SK-N-SH treated with all-trans-retinoic acid at 6 μM for 48 hours (cell line): Measurements from ENCODE around the gene WASF2.
A peak's percentile ranks its signal among the peaks of the same experiment; 100 is the strongest.

Experiments
- ATAC-seq: fragments of 200-7000 bp; cut with Tn5 transposase; 3 replicates; pipeline ENCODE4 v1.9.1; 2020; ENCODE audit warnings: mild to moderate bottlenecking, moderate library complexity
- ARNTL ChIP-seq: fragments of 450-650 bp; formaldehyde crosslinking; IDR thresholded peaks from 2 replicates; pipeline ENCODE4 v1.5.0; 2020; ENCODE audit warnings: low read depth, mild to moderate bottlenecking, moderate library complexity, borderline replicate concordance
- BACH2 ChIP-seq: fragments of 250-450 bp; sonication (Bioruptor Pico); IDR thresholded peaks from 2 replicates; pipeline ENCODE4 v1.9.0; 2021; ENCODE audit warnings: mild to moderate bottlenecking, borderline replicate concordance
- CREB5 ChIP-seq: fragments of 250-450 bp; sonication (Bioruptor Pico); IDR thresholded peaks from 2 replicates; pipeline ENCODE4 v1.5.1; 2020; ENCODE audit warnings: low read depth, mild to moderate bottlenecking, moderate library complexity
- CSRNP3 ChIP-seq: fragments of 250-450 bp; sonication (Bioruptor Pico); IDR thresholded peaks from 2 replicates; pipeline ENCODE4 v1.5.1; 2021; ENCODE audit warnings: mild to moderate bottlenecking, moderate library complexity
- GLIS3 ChIP-seq: fragments of 250-450 bp; sonication (Bioruptor Pico); IDR thresholded peaks from 2 replicates; pipeline ENCODE4 v1.5.0; 2020; ENCODE audit warnings: mild to moderate bottlenecking, moderate library complexity
- ISL1 ChIP-seq: fragments of 250-450 bp; sonication (Bioruptor Pico); IDR thresholded peaks from 2 replicates; pipeline ENCODE4 v2.1.2; 2022; ENCODE audit warnings: mild to moderate bottlenecking, moderate library complexity
- PATZ1 ChIP-seq: fragments of 250-450 bp; sonication (Bioruptor Pico); IDR thresholded peaks from 2 replicates; pipeline ENCODE4 v1.8.0; 2020; ENCODE audit warnings: mild to moderate bottlenecking, moderate library complexity, borderline replicate concordance
- POU6F1 ChIP-seq: fragments of 250-450 bp; sonication (Bioruptor Pico); IDR thresholded peaks from 2 replicates; pipeline ENCODE4 v1.8.0; 2021; ENCODE audit warnings: low read depth, mild to moderate bottlenecking, moderate library complexity, borderline replicate concordance
- PPARA ChIP-seq: fragments of 250-450 bp; sonication (Bioruptor Pico); IDR thresholded peaks from 2 replicates; pipeline ENCODE4 v1.5.0; 2020; ENCODE audit warnings: mild to moderate bottlenecking, borderline replicate concordance
- RARB ChIP-seq: fragments of 250-450 bp; sonication (Bioruptor Pico); IDR thresholded peaks from 2 replicates; pipeline ENCODE4 v1.8.0; 2021; ENCODE audit warnings: mild to moderate bottlenecking, moderate library complexity
- SNAI2 ChIP-seq: fragments of 250-450 bp; sonication (Bioruptor Pico); IDR thresholded peaks from 2 replicates; pipeline ENCODE4 v1.5.0; 2020; ENCODE audit warnings: mild to moderate bottlenecking, moderate library complexity
- TCF4 ChIP-seq: fragments of 250-450 bp; sonication (Bioruptor Pico); IDR thresholded peaks from 2 replicates; pipeline ENCODE4 v1.8.0; 2021; ENCODE audit warnings: mild to moderate bottlenecking, moderate library complexity, borderline replicate concordance
- TOX ChIP-seq: fragments of 250-450 bp; sonication (Bioruptor Pico); IDR thresholded peaks from 2 replicates; pipeline ENCODE4 v1.8.0; 2021; ENCODE audit warnings: mild to moderate bottlenecking, moderate library complexity, borderline replicate concordance
- TSHZ2 ChIP-seq: fragments of 250-450 bp; sonication (Bioruptor Pico); IDR thresholded peaks from 2 replicates; pipeline ENCODE4 v1.5.0; 2020; ENCODE audit warnings: mild to moderate bottlenecking, moderate library complexity
- ZC3H10 ChIP-seq: fragments of 250-450 bp; sonication (Bioruptor Pico); IDR thresholded peaks from 2 replicates; pipeline ENCODE4 v1.5.1; 2021; ENCODE audit warnings: mild to moderate bottlenecking, moderate library complexity
- ZFP3 ChIP-seq: fragments of 250-450 bp; sonication (Bioruptor Pico); IDR thresholded peaks from 2 replicates; pipeline ENCODE4 v1.5.0; 2020; ENCODE audit warnings: mild to moderate bottlenecking, moderate library complexity
- ZNF70 ChIP-seq: fragments of 450-650 bp; formaldehyde crosslinking; IDR thresholded peaks from 2 replicates; pipeline ENCODE4 v1.5.0; 2020; ENCODE audit warnings: mild to moderate bottlenecking, moderate library complexity
- ZNF8 ChIP-seq: fragments of 450-650 bp; formaldehyde crosslinking; IDR thresholded peaks from 2 replicates; pipeline ENCODE4 v1.5.0; 2020; ENCODE audit warnings: mild to moderate bottlenecking, moderate library complexity

Gene WASF2

GRCh38 chr1:27403065-27403726 is 86.8 kb downstream of the WASF2 start (continued):
- TF ChIP-seq TSHZ2 (no peak), ZC3H10 (CRISPR knock-in tag) (no peak), ISL1 (CRISPR knock-in tag) (no peak), GLIS3 (no peak), ZNF8 (no peak), ARNTL (CRISPR knock-in tag) (no peak), CREB5 (CRISPR knock-in tag) (no peak)
- TF ChIP-seq, all 23 proteins: peak for 0

GRCh38 chr1:27402349-27402754 is 87.6 kb downstream of the WASF2 start:
- no peak for TF ChIP-seq ISL1 (CRISPR knock-in tag)
- no peak for TF ChIP-seq GLIS3
- no peak for TF ChIP-seq PATZ1
- TF ChIP-seq SNAI2: no peak
- peak; percentile 49 for ATAC-seq

GRCh38 chr1:27400963-27401341 is 89.0 kb downstream of the WASF2 start:
- no peak for ATAC-seq
- no peak for TF ChIP-seq ZNF70
- no peak for TF ChIP-seq POU6F1 (CRISPR knock-in tag)
- no peak for TF ChIP-seq PATZ1
- no peak for TF ChIP-seq PPARA (CRISPR knock-in tag)
- no peak for TF ChIP-seq CSRNP3 (CRISPR knock-in tag)
- no peak for TF ChIP-seq TOX

GRCh38 chr1:27400082-27400962 is 89.6 kb downstream of the WASF2 start:
- no peak for ATAC-seq
- TF ChIP-seq ZFP3 (CRISPR knock-in tag): no peak
- no peak for TF ChIP-seq RARB (CRISPR knock-in tag)
- TF ChIP-seq ISL1 (CRISPR knock-in tag): no peak
- TF ChIP-seq BACH2: no peak
- no peak for TF ChIP-seq TCF4 (CRISPR knock-in tag)
- TF ChIP-seq GLIS3: no peak
- TF ChIP-seq ZC3H10 (CRISPR knock-in tag): no peak
- TF ChIP-seq ZNF70: no peak
- TF ChIP-seq POU6F1 (CRISPR knock-in tag): no peak
- TF ChIP-seq CSRNP3 (CRISPR knock-in tag): no peak
